ENCODE results near the gene DTNB.

DNA sequence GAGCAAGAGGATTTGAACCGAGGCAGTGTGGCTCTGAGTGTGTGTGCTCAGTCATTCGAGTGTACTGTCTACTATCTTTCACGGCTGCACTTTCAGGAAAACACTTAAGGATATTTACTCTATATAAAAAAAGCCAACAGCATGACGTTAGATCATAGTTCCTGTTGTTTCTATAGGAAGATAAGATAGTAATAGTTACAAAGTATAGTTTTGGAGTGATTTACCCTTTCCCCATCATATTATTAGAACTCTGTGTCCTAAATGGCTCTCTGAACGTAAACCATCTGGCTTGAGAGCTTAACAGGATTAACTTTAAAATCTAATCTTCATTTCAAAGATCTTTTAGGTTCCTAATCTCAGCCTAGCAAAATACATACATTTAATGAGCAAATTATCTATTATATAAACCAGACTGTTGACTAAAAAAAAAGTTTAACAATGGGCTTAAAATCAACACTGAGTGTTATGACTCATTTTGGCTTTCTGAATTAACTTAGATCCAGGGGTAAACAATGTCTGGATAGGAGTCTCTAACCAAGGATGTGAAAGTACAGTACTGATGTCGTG, 181.3 kb downstream of the DTNB start:
- TF ChIP-seq, protein P1, sequence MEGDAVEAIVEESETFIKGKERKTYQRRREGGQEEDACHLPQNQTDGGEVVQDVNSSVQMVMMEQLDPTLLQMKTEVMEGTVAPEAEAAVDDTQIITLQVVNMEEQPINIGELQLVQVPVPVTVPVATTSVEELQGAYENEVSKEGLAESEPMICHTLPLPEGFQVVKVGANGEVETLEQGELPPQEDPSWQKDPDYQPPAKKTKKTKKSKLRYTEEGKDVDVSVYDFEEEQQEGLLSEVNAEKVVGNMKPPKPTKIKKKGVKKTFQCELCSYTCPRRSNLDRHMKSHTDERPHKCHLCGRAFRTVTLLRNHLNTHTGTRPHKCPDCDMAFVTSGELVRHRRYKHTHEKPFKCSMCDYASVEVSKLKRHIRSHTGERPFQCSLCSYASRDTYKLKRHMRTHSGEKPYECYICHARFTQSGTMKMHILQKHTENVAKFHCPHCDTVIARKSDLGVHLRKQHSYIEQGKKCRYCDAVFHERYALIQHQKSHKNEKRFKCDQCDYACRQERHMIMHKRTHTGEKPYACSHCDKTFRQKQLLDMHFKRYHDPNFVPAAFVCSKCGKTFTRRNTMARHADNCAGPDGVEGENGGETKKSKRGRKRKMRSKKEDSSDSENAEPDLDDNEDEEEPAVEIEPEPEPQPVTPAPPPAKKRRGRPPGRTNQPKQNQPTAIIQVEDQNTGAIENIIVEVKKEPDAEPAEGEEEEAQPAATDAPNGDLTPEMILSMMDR (IDR thresholded peaks at IDR 0.05; ENCODE audit: insufficient read depth, low read length, poor library complexity, severe bottlenecking): no peak
- no peak for TF ChIP-seq EZH2phosphoT487 (conservative IDR thresholded peaks at IDR 0.05; ENCODE audit: low read length)
